HL-60 (cell line): ENCODE data around the gene DNAH8.

Experiments
- CTCF ChIP-seq: IDR thresholded peaks from one replicate; pipeline ENCODE4 v1.5.1; 2011; ENCODE audit warnings: low read length, control low read depth, inconsistent platforms; ENCODE audit not compliant: insufficient read depth
- GABPA ChIP-seq: IDR thresholded peaks from 2 replicates; pipeline ENCODE4 v1.6.1; 2012; ENCODE audit warnings: low read depth
- POLR2AphosphoS5 ChIP-seq: IDR thresholded peaks from 2 replicates; pipeline ENCODE4 v1.6.1; 2012; ENCODE audit warnings: low read depth
- REST ChIP-seq: IDR thresholded peaks from 2 replicates; pipeline ENCODE4 v1.6.1; 2012; ENCODE audit warnings: low read depth; ENCODE audit not compliant: insufficient replicate concordance
- SPI1 ChIP-seq: IDR thresholded peaks from 2 replicates; pipeline ENCODE4 v1.6.1; 2012; ENCODE audit warnings: low read depth, mild to moderate bottlenecking, borderline replicate concordance

GRCh38 chr6:38833320-38833719 is 118.2 kb downstream of the DNAH8 start:
- TF ChIP-seq CTCF = no peak
- no peak for TF ChIP-seq POLR2AphosphoS5
- TF ChIP-seq REST = no peak
- no peak for TF ChIP-seq GABPA
- TF ChIP-seq SPI1 = no peak
